Left lung (tissue), 10 donors: ENCODE results near the gene ADAD2. TPM values are rescaled to one million over a fixed set of nuclear protein-coding genes. Genes with fewer than 3 reads are reported as not detected.

Source experiments
- ATAC-seq: fragments of 200-7000 bp; cut with Tn5 transposase; one replicate; pipeline ENCODE4 v1.9.1; 2020; ENCODE audit warnings: moderate library complexity
- DNase-seq, 4 donors: peaks; one replicate each; pipeline ENCODE4 v3.0.0-alpha.2; 2013 to 2020
- H3K27ac ChIP-seq, 2 donors: fragments of 200-600 bp; sonication (generic) in 1 of 2; one replicate each; pipeline versions ENCODE4 v1.5.0 to v1.8.0; 2020 to 2021
- H3K27me3 ChIP-seq, 2 donors: fragments of 200-600 bp; sonication (generic) in 1 of 2; one replicate each; pipeline versions ENCODE4 v1.5.0 to v1.8.0; 2020 to 2021
- H3K36me3 ChIP-seq, 2 donors: fragments of 200-600 bp; sonication (generic) in 1 of 2; one replicate each; pipeline versions ENCODE4 v1.5.0 to v1.8.0; 2020 to 2021
- H3K4me1 ChIP-seq, 2 donors: fragments of 200-600 bp; one replicate each; pipeline ENCODE4 v1.8.0; 2021
- H3K4me3 ChIP-seq, 2 donors: fragments of 200-600 bp; sonication (generic) in 1 of 2; one replicate each; pipeline versions ENCODE4 v1.5.0 to v1.8.0; 2020 to 2021; ENCODE audit warnings: mild to moderate bottlenecking in 1 of 2
- H3K9me3 ChIP-seq, 2 donors: fragments of 200-600 bp; sonication (generic) in 1 of 2; one replicate each; pipeline versions ENCODE4 v1.5.0 to v1.8.0; 2020 to 2021
- intact Hi-C, 2 donors: fragments of 100-400 bp; cut with DNase I; formaldehyde crosslinking; loops; one replicate each; pipeline versions ENCODE4 v1.11.2 to v1.14.2; 2022
- polyA plus RNA-seq, 6 donors: library from polyadenylated mRNA; unstranded; fragments of 120-200 nt; gene quantifications; one replicate each; pipeline ENCODE4 v1.2.1, GENCODE V29; 2013; ENCODE audit not compliant: insufficient read length in 6 of 6
- total RNA-seq, 2 donors: library from RNA; stranded (reverse); fragmentation: NEBNext Ultra II Directional; extraction: Animal tissue kit (Norgen Biotek cat#: 25700); gene quantifications; one replicate each; pipeline ENCODE4 v1.2.1, GENCODE V29; 2021
- TF ChIP-seq, protein P1 (sequence below), 2 donors: fragments of 200-600 bp; sonication (generic) in 1 of 2; IDR thresholded peaks; one replicate each; pipeline versions ENCODE4 v1.5.0 to v1.8.0; 2021; ENCODE audit warnings: antibody characterized with exemption in 2 of 2
- donor health status: DM: no; HTN: yes; CAD: no.
- donor health status: DM: no; HTN: no; CAD: no.

The ADAD2 gene
- total and polyA plus RNA-seq, 8 donors, result 0.09 to 1.4 (median 0.41) TPM

GRCh38 chr16:84244728-84245127, 53.8 kb downstream of the ADAD2 start:
- TF ChIP-seq, protein P1, sequence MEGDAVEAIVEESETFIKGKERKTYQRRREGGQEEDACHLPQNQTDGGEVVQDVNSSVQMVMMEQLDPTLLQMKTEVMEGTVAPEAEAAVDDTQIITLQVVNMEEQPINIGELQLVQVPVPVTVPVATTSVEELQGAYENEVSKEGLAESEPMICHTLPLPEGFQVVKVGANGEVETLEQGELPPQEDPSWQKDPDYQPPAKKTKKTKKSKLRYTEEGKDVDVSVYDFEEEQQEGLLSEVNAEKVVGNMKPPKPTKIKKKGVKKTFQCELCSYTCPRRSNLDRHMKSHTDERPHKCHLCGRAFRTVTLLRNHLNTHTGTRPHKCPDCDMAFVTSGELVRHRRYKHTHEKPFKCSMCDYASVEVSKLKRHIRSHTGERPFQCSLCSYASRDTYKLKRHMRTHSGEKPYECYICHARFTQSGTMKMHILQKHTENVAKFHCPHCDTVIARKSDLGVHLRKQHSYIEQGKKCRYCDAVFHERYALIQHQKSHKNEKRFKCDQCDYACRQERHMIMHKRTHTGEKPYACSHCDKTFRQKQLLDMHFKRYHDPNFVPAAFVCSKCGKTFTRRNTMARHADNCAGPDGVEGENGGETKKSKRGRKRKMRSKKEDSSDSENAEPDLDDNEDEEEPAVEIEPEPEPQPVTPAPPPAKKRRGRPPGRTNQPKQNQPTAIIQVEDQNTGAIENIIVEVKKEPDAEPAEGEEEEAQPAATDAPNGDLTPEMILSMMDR (IDR thresholded peaks at IDR 0.05), result no peak
- no peaks in the 10 kb centered on the region for H3K9me3 ChIP-seq

GRCh38 chr16:84245956-84246678, 55.2 kb downstream of the ADAD2 start:
- no peak for DNase-seq
- TF ChIP-seq, protein P1 (IDR thresholded peaks at IDR 0.05), result no peak
- intact Hi-C loops, result no loop called here
- no peak for ATAC-seq
- no peaks in the 10 kb centered on the region for H3K36me3 ChIP-seq
- no peaks in the 10 kb centered on the region for H3K4me1 ChIP-seq
- peaks cover 0 to 15% of the 10 kb centered on the region in 2 donors for H3K27me3 ChIP-seq
- H3K27ac ChIP-seq, result no peak overlapping the region
- no peaks in the 10 kb centered on the region for H3K9me3 ChIP-seq
- H3K4me3 ChIP-seq, result no peak overlapping the region

More at GRCh38 chr16:84244728-84245127, 53.8 kb downstream of the ADAD2 start:
- Histone ChIP-seq H3K36me3 (no peaks in the 10 kb centered on the region), H3K4me1 (no peaks in the 10 kb centered on the region), H3K27ac (no peak overlapping the region), H3K27me3 (peaks cover 0 to 24% of the 10 kb centered on the region in 2 donors), H3K4me3 (no peak overlapping the region)
- DNase-seq, result no peak
- intact Hi-C loops, result no loop called here
- no peak for ATAC-seq

GRCh38 chr16:84246679-84247077, 55.7 kb downstream of the ADAD2 start:
- H3K9me3 ChIP-seq, result no peaks in the 10 kb centered on the region
- H3K27me3 ChIP-seq, result peaks cover 0 to 11% of the 10 kb centered on the region in 2 donors
- H3K4me3 ChIP-seq, result no peak overlapping the region
- ATAC-seq (no peak), DNase-seq (no peak)
- TF ChIP-seq, protein P1 (IDR thresholded peaks at IDR 0.05), result no peak
- intact Hi-C loops, result no loop called here
- no peaks in the 10 kb centered on the region for H3K4me1 ChIP-seq
- no peak overlapping the region for H3K27ac ChIP-seq
- no peaks in the 10 kb centered on the region for H3K36me3 ChIP-seq

Other genes with a start within 250 kb of the ADAD2 start
- gene OSGIN1, start 237.9 kb upstream of the ADAD2 start, total RNA-seq, result 10 to 100 TPM in 1 of 2 donors, 1 to 10 TPM in 1; 9.4 to 18.0 TPM
- gene OSGIN1, start 237.9 kb upstream of the ADAD2 start, polyA plus RNA-seq, result 1 to 10 TPM in 1 of 6 donors, under 1 TPM in 5; 0.47 to 1.2 (median 0.57) TPM
- gene NECAB2, start 222.9 kb upstream of the ADAD2 start, total RNA-seq, result under 1 TPM; 0.17 to 0.39 TPM
- gene NECAB2, start 222.9 kb upstream of the ADAD2 start, polyA plus RNA-seq, result under 1 TPM; 0.20 to 0.79 (median 0.45) TPM
- under 1 TPM in 1 of 2 donors, not detected in 1; 0.65 TPM for gene SLC38A8, start 148.4 kb upstream of the ADAD2 start, total RNA-seq
- gene SLC38A8, start 148.4 kb upstream of the ADAD2 start, polyA plus RNA-seq, result not detected
- 100 to 1,000 TPM in 1 of 2 donors, 10 to 100 TPM in 1; 86.4 to 102 TPM for gene MBTPS1, start 74.2 kb upstream of the ADAD2 start, total RNA-seq
- gene MBTPS1, start 74.2 kb upstream of the ADAD2 start, polyA plus RNA-seq, result 100 to 1,000 TPM; 107 to 121 (median 119) TPM
- 10 to 100 TPM; 26.0 to 27.8 TPM for gene HSDL1, start 46.0 kb upstream of the ADAD2 start, total RNA-seq
- 10 to 100 TPM; 38.0 to 45.9 (median 42.6) TPM for gene HSDL1, start 46.0 kb upstream of the ADAD2 start, polyA plus RNA-seq
- 10 to 100 TPM in 1 of 2 donors, under 1 TPM in 1; 0.85 to 10.3 TPM for gene DNAAF1, start 45.8 kb upstream of the ADAD2 start, total RNA-seq
- 10 to 100 TPM in 4 of 6 donors, 1 to 10 TPM in 2; 4.1 to 22.3 (median 13.5) TPM for gene DNAAF1, start 45.8 kb upstream of the ADAD2 start, polyA plus RNA-seq
- 10 to 100 TPM; 49.2 to 50.0 TPM for gene TAF1C, start 4.1 kb upstream of the ADAD2 start, total RNA-seq
- 10 to 100 TPM; 37.5 to 66.1 (median 56.1) TPM for gene TAF1C, start 4.1 kb upstream of the ADAD2 start, polyA plus RNA-seq
- gene KCNG4, start 48.9 kb downstream of the ADAD2 start, total RNA-seq, result not detected
- gene KCNG4, start 48.9 kb downstream of the ADAD2 start, polyA plus RNA-seq, result under 1 TPM in 5 of 6 donors, not detected in 1; 0.03 to 0.06 (median 0.04) TPM
- 10 to 100 TPM; 12.7 to 21.6 TPM for gene WFDC1, start 103.7 kb downstream of the ADAD2 start, total RNA-seq
- gene WFDC1, start 103.7 kb downstream of the ADAD2 start, polyA plus RNA-seq, result 10 to 100 TPM in 1 of 6 donors, 1 to 10 TPM in 5; 4.5 to 11.1 (median 5.8) TPM
- gene ATP2C2, start 177.4 kb downstream of the ADAD2 start, total RNA-seq, result 10 to 100 TPM; 38.1 to 52.8 TPM
- gene ATP2C2, start 177.4 kb downstream of the ADAD2 start, polyA plus RNA-seq, result 10 to 100 TPM; 11.2 to 31.0 (median 17.9) TPM